LoVo (cell line): ENCODE results near the gene PRDM16.

ENCODE experiments used
- DNase-seq: peaks from one replicate; pipeline ENCODE4 v3.0.0-alpha.2; 2016; ENCODE audit warnings: low spot score

The PRDM16 gene

GRCh38 chr1:3069491-3070308, 697 bp downstream of the PRDM16 start:
- DNase-seq = peak; percentile 27

GRCh38 chr1:3070309-3070643, 1.3 kb downstream of the PRDM16 start:
- no peak for DNase-seq

GRCh38 chr1:3070644-3071564, 1.9 kb downstream of the PRDM16 start:
- DNase-seq = no peak

GRCh38 chr1:3071565-3072390, 2.8 kb downstream of the PRDM16 start:
- DNase-seq = no peak

- no peak for DNase-seq
Observed at GRCh38 chr1:3072391-3073185, 3.6 kb downstream of the PRDM16 start.

- no peak for DNase-seq
Observed at GRCh38 chr1:3073186-3073488, 4.1 kb downstream of the PRDM16 start.

- DNase-seq = no peak
Observed at GRCh38 chr1:3073489-3074296, 4.7 kb downstream of the PRDM16 start.

GRCh38 chr1:3074297-3074741, 5.3 kb downstream of the PRDM16 start:
- no peak for DNase-seq

- no peak for DNase-seq
Observed at GRCh38 chr1:3074800-3075199, 5.8 kb downstream of the PRDM16 start.

GRCh38 chr1:3075666-3076362, 6.8 kb downstream of the PRDM16 start:
- no peak for DNase-seq

- DNase-seq = no peak
Observed at GRCh38 chr1:3076363-3076740, 7.3 kb downstream of the PRDM16 start.

- DNase-seq = no peak
Observed at GRCh38 chr1:3077081-3077480, 8.1 kb downstream of the PRDM16 start.

- DNase-seq = no peak
Observed at GRCh38 chr1:3077561-3077960, 8.6 kb downstream of the PRDM16 start.

- DNase-seq = no peak
Observed at GRCh38 chr1:3078430-3078861, 9.4 kb downstream of the PRDM16 start.

GRCh38 chr1:3078871-3079270, 9.9 kb downstream of the PRDM16 start:
- no peak for DNase-seq

GRCh38 chr1:3079381-3080052, 10.5 kb downstream of the PRDM16 start:
- no peak for DNase-seq

- DNase-seq = no peak
Observed at GRCh38 chr1:3080053-3080955, 11.3 kb downstream of the PRDM16 start.

GRCh38 chr1:3081171-3081683, 12.2 kb downstream of the PRDM16 start:
- no peak for DNase-seq
